Tibial artery (tissue), 4 donors: ENCODE data around the gene PRICKLE2.

Experiments used
- DNase-seq, 2 donors: peaks; one replicate each; pipeline ENCODE4 v3.0.0-alpha.2; 2019
- H3K27ac ChIP-seq, 2 donors: fragments of 200-600 bp; sonication (generic) in 1 of 2; 1 replicate in 1 of 2; 2 replicates in 1 of 2; pipeline ENCODE4 v1.5.1; 2018 to 2019; ENCODE audit warnings: mild to moderate bottlenecking in 1 of 2
- H3K27me3 ChIP-seq, 2 donors: fragments of 200-600 bp; sonication (generic) in 1 of 2; one replicate each; pipeline versions ENCODE4 v1.5.1 to v1.6.0; 2016 to 2019
- H3K36me3 ChIP-seq, 3 donors: fragments of 200-600 bp; sonication (generic) in 2 of 3; one replicate each; pipeline ENCODE4 v1.5.1; 2016 to 2019; ENCODE audit warnings: mild to moderate bottlenecking in 2 of 3
- H3K4me1 ChIP-seq, 4 donors: fragments of 200-600 bp; sonication (generic) in 2 of 4; 1 replicate in 3 of 4; 2 replicates in 1 of 4; pipeline ENCODE4 v1.5.1; 2016 to 2019
- H3K4me3 ChIP-seq, 2 donors: fragments of 200-600 bp; sonication (generic) in 1 of 2; 1 replicate in 1 of 2; 2 replicates in 1 of 2; pipeline ENCODE4 v1.5.1; 2018 to 2019; ENCODE audit warnings: mild to moderate bottlenecking in 2 of 2
- H3K9me3 ChIP-seq, 3 donors: fragments of 200-600 bp; sonication (generic) in 1 of 3; one replicate each; pipeline ENCODE4 v1.5.1; 2016 to 2019
- CTCF ChIP-seq, 2 experiments: fragments of 200-600 bp in 1 of 2; fragments of 450-650 bp in 1 of 2; IDR thresholded peaks; one replicate each; pipeline ENCODE4 v1.5.1; 2017 to 2019; ENCODE audit warnings: antibody characterized with exemption in 2 of 2, mild to moderate bottlenecking in 1 of 2, moderate library complexity in 1 of 2
- intact Hi-C: fragments of 100-400 bp; cut with DNase I; formaldehyde crosslinking; loops from one replicate; pipeline ENCODE4 v1.15.0; 2023; ENCODE audit warnings: low total_unique reads

Gene PRICKLE2

GRCh38 chr3:64081235-64081630 lies 144.0 kb downstream of the PRICKLE2 start:
- no peak for DNase-seq
- Histone ChIP-seq H3K4me3 (no peak overlapping the region), H3K27me3 (no peaks in the 10 kb centered on the region), H3K4me1 (no peaks in the 10 kb centered on the region), H3K9me3 (peaks cover 0 to 4% (median 0%) of the 10 kb centered on the region in 3 donors), H3K36me3 (no peaks in the 10 kb centered on the region), H3K27ac (no peak overlapping the region)
- intact Hi-C loops = no loop called here
- no peak for TF ChIP-seq CTCF (IDR thresholded peaks at IDR 0.05)

- no peak overlapping the region for H3K4me3 ChIP-seq
- no peak for TF ChIP-seq CTCF (IDR thresholded peaks at IDR 0.05)
- no peak for DNase-seq
- intact Hi-C loops = no loop called here
- H3K36me3 ChIP-seq = no peaks in the 10 kb centered on the region
- H3K4me1 ChIP-seq = no peaks in the 10 kb centered on the region
- no peaks in the 10 kb centered on the region for H3K27me3 ChIP-seq
- H3K9me3 ChIP-seq = peaks cover 0 to 4% (median 0%) of the 10 kb centered on the region in 3 donors
- no peak overlapping the region for H3K27ac ChIP-seq
These were observed 144.5 kb downstream of the PRICKLE2 start for GRCh38 chr3:64080616-64081234.

DNA sequence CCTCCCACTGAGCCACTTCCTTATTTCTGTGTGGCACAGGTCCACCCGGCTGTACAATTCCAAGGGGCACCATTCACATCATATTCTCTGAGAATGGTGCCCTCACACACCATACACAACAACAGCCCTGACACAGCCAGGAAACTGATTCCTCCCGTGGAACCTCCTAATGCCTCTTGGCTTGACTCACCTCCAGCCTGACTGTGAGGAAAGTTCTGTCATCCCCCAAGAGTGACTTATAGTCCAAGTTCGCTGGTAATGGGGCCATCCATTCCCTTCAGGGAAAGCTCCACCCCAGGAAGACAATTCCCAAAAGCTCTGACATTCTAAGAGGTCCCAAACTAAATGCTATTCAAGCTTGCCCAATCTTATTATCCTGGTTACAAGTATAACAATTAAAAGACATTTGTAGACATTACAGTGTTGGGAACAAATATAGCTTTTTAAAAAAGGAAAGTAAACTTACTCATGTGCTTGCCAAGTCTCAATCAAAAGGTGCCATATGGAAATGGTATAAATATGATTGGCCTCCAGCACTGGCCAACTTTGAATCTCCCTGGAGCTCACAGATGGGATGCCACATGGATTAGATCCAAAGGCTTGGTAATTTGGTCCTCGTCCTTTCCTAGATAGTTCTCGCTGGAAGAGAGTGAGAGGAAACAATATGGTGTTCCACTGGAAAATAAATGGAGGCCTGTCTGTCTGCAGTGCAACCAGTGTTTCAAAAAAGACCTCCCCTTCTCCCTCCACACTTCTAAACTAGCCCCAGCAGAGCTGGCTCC lies 145.7 kb downstream of the PRICKLE2 start:
- no peak for DNase-seq
- intact Hi-C loops = no loop called here
- no peaks in the 10 kb centered on the region for H3K36me3 ChIP-seq

GRCh38 chr3:64078966-64079365 lies 146.3 kb downstream of the PRICKLE2 start:
- Histone ChIP-seq H3K4me3 (no peak overlapping the region), H3K27ac (no peak overlapping the region), H3K9me3 (no peaks in the 10 kb centered on the region), H3K4me1 (no peaks in the 10 kb centered on the region), H3K36me3 (no peaks in the 10 kb centered on the region), H3K27me3 (no peaks in the 10 kb centered on the region)
- intact Hi-C loops = no loop called here
- peak in 1 of 2 donors; percentile 24 for DNase-seq
- no peak for TF ChIP-seq CTCF (IDR thresholded peaks at IDR 0.05)

More for the DNA sequence above, 145.7 kb downstream of the PRICKLE2 start:
- Histone ChIP-seq H3K27me3 (no peaks in the 10 kb centered on the region), H3K4me3 (no peak overlapping the region), H3K9me3 (peaks cover 0 to 3% (median 0%) of the 10 kb centered on the region in 3 donors), H3K27ac (no peak overlapping the region), H3K4me1 (no peaks in the 10 kb centered on the region)
- no peak for TF ChIP-seq CTCF (IDR thresholded peaks at IDR 0.05)

DNA sequence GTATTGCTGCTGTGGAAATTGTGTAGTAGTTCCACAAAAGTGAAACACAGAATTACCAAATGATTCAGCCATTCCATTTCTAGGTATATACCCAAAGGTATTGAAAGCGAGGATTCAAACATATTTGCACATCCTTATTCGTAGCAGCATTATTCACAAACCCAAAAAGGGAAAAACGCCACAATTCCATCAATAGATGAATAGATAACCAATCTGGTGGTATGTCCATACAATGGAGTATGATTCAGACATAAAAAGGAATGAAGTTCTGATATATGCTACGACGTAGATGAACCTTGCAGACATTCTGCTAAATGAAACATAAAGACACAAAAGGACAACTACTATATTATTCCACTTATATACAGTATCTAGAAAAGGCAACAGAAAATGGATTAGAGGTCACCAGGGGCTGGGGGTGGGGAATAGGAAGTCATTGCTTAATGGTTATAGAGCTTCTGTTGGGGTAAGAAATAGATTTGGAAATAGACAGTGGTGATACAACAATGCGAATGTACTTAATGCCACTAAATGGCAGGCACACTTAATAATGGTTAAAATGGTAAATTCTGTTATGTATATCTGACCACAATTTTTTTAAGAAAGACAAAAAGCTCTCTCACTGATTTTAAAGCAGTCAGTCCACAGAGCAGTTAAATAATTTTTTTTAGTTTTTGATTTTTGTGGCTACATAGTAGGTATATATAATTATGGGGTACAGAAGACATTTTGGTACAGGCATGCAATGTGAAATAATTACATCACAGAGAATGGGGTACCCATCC lies 150.2 kb downstream of the PRICKLE2 start:
- Histone ChIP-seq H3K27ac (no peak overlapping the region), H3K4me3 (no peak overlapping the region), H3K36me3 (no peaks in the 10 kb centered on the region), H3K9me3 (no peaks in the 10 kb centered on the region), H3K27me3 (no peaks in the 10 kb centered on the region), H3K4me1 (no peaks in the 10 kb centered on the region)
- no peak for TF ChIP-seq CTCF (IDR thresholded peaks at IDR 0.05)
- DNase-seq = no peak
- intact Hi-C loops = no loop called here
